PC-3 (cell line): ENCODE results near the gene TICRR. TPM values are rescaled to one million over a fixed set of nuclear protein-coding genes. Genes with fewer than 3 reads are reported as not detected.

Source experiments
- ATAC-seq: fragments of 200-7000 bp; cut with Tn5 transposase; 2 replicates; pipeline ENCODE4 v1.9.1; 2020; ENCODE audit warnings: mild to moderate bottlenecking, moderate library complexity
- BruUV-seq: library from RNA; stranded (reverse); fragments of 400-500 nt; replicated peaks from 2 replicates; lab custom pipeline; 2021; lab: Mats Ljungman, UMichigan
- CTCF ChIA-PET: fragments of 300-600 bp; sonication (Branson Sonifier 250); formaldehyde crosslinking; loops from one replicate; lab custom pipeline; 2022; ENCODE audit warnings: antibody characterized with exemption; lab: Charles Lee
- POLR2A ChIA-PET: fragments of 300-600 bp; sonication (Branson Sonifier 250); formaldehyde crosslinking; loops from one replicate; lab custom pipeline; 2022; ENCODE audit warnings: antibody characterized with exemption; ENCODE audit not compliant: unreplicated experiment; lab: Charles Lee
- DNase-seq: peaks from one replicate; pipeline ENCODE4 v3.0.0-alpha.2; 2015
- H2AFZ ChIP-seq: fragments of 300-600 bp; sonication (generic); 2 replicates; pipeline ENCODE4 v1.6.0; 2016; ENCODE audit warnings: antibody characterized with exemption, low read length
- H3F3A ChIP-seq: fragments of 300-600 bp; sonication (generic); one replicate; pipeline ENCODE4 v1.6.0; 2017; ENCODE audit warnings: antibody characterized with exemption, low read length, control low read depth, mild to moderate bottlenecking; ENCODE audit not compliant: unreplicated experiment
- H3K27ac ChIP-seq: fragments of 300-600 bp; sonication (generic); 2 replicates; pipeline ENCODE4 v1.5.1; 2016; ENCODE audit warnings: mild to moderate bottlenecking, low read length
- H3K27me3 ChIP-seq: fragments of 300-600 bp; sonication (generic); 2 replicates; pipeline ENCODE4 v1.6.1; 2016; ENCODE audit warnings: low read length, mixed read lengths
- H3K36me3 ChIP-seq: fragments of 300-600 bp; sonication (generic); 2 replicates; pipeline ENCODE4 v1.6.1; 2016; ENCODE audit warnings: low read depth, mixed run types, low read length, mixed read lengths
- H3K4me1 ChIP-seq: fragments of 300-600 bp; sonication (generic); 2 replicates; pipeline ENCODE4 v1.5.1; 2016; ENCODE audit warnings: low read length; ENCODE audit not compliant: insufficient read depth
- H3K4me2 ChIP-seq: fragments of 300-600 bp; sonication (generic); 2 replicates; pipeline ENCODE4 v1.6.0; 2016; ENCODE audit warnings: low read length
- H3K4me3 ChIP-seq: fragments of 300-600 bp; sonication (generic); 2 replicates; pipeline ENCODE4 v1.5.1; 2016; ENCODE audit warnings: mild to moderate bottlenecking, low read length, mixed read lengths
- H3K79me2 ChIP-seq: fragments of 300-600 bp; sonication (generic); 2 replicates; pipeline ENCODE4 v1.6.1; 2017; ENCODE audit warnings: low read length, mixed read lengths
- H3K9ac ChIP-seq: fragments of 300-600 bp; sonication (generic); 2 replicates; pipeline ENCODE4 v1.6.0; 2016; ENCODE audit warnings: mild to moderate bottlenecking, low read length
- H3K9me2 ChIP-seq: fragments of 300-600 bp; sonication (generic); replicated peaks from 2 replicates; pipeline ENCODE4 v1.6.1; 2016; ENCODE audit warnings: mixed run types, low read length, mixed read lengths
- H3K9me3 ChIP-seq: fragments of 300-600 bp; sonication (generic); 2 replicates; pipeline ENCODE4 v1.6.1; 2016; ENCODE audit warnings: low read length, mixed read lengths
- H4K20me1 ChIP-seq: fragments of 300-600 bp; sonication (generic); 2 replicates; pipeline ENCODE4 v1.6.1; 2016; ENCODE audit warnings: low read length, mixed read lengths
- EZH2 ChIP-seq: fragments of 300-600 bp; sonication (generic); IDR thresholded peaks from one replicate; pipeline ENCODE4 v1.6.1; 2017; ENCODE audit warnings: antibody characterized with exemption, mild to moderate bottlenecking, low read length; ENCODE audit not compliant: unreplicated experiment
- EZH2phosphoT487 ChIP-seq: fragments of 300-600 bp; sonication (generic); IDR thresholded peaks from 2 replicates; pipeline ENCODE4 v1.6.1; 2018; ENCODE audit warnings: mild to moderate bottlenecking, antibody characterized with exemption, low read length, borderline replicate concordance
- intact Hi-C: fragments of 100-400 bp; cut with micrococcal nuclease; formaldehyde crosslinking; loops from 2 replicates; pipeline ENCODE4 v1.9.0; 2023
- total RNA-seq: library from RNA; depleted of rRNA; stranded (reverse); fragments of >200 nt; gene quantifications from 2 replicates; pipeline ENCODE4 v1.2.3, GENCODE V29; 2014
- TF ChIP-seq, protein P1 (sequence below): fragments of 300-600 bp; sonication (generic); conservative IDR thresholded peaks from 2 replicates; pipeline ENCODE4 v1.5.1; 2017; ENCODE audit warnings: antibody characterized with exemption, low read depth, mild to moderate bottlenecking, low read length

Gene TICRR
- total RNA-seq, 1 experiment from 2014 or later: 14.3 TPM

DNA sequence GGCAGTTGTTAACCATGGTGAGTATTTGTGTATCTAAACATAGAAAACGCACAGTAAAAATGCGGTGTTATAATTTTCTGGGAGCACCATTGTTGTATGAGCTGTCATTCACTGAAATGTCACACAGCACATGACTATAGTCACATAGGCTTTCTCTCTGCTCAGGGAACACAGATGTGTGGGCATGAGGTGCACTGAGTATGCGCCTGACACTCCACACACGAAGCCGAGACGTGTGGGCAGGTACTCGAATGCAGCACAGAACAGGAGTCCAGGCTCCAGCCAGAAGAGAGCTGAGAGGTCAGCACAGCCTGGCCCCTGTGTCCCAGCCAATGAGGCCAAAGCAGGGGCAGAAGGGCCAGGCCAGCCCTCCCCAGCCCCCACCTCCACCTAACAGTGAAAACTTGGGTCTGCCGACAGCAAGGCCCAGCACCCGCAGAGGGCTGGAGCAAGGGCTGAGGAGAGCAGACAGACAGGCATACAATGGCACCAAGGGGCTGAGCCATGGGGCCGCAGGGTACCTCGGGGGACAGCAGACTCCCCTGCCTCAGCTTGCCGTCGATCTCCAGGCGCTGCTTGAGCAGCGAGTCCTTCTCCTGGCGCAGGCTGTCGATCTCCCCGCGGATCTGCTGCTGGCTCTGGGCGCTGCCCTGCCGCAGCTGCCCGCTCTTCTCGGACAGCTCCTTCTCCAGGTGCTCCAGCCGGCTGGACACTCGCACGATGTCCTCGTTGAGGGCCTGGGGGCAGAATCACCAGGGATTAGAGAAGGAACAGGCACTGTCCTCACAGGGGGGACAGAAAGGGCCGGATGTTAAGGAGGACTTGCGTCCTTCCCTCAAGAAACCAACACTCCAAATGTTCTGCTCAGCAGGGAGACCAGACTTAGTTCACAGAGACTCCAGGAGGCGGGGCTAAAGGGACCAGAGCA is 56.0 kb downstream of the TICRR start:
- no peak overlapping the region for H3K4me2 ChIP-seq
- H3F3A ChIP-seq: no peaks in the 10 kb centered on the region
- no peak; the same call in 1 of the 2 replicates for ATAC-seq
- no peaks in the 10 kb centered on the region for H4K20me1 ChIP-seq
- no peak overlapping the region for H3K9ac ChIP-seq
- no TSS peak for BruUV-seq
- H3K27ac ChIP-seq: no peak overlapping the region
- no peaks in the 10 kb centered on the region for H3K27me3 ChIP-seq
- intact Hi-C loops: no loop called here
- H3K79me2 ChIP-seq: no peaks in the 10 kb centered on the region
- no peaks in the 10 kb centered on the region for H3K9me2 ChIP-seq
- TF ChIP-seq, protein P1, sequence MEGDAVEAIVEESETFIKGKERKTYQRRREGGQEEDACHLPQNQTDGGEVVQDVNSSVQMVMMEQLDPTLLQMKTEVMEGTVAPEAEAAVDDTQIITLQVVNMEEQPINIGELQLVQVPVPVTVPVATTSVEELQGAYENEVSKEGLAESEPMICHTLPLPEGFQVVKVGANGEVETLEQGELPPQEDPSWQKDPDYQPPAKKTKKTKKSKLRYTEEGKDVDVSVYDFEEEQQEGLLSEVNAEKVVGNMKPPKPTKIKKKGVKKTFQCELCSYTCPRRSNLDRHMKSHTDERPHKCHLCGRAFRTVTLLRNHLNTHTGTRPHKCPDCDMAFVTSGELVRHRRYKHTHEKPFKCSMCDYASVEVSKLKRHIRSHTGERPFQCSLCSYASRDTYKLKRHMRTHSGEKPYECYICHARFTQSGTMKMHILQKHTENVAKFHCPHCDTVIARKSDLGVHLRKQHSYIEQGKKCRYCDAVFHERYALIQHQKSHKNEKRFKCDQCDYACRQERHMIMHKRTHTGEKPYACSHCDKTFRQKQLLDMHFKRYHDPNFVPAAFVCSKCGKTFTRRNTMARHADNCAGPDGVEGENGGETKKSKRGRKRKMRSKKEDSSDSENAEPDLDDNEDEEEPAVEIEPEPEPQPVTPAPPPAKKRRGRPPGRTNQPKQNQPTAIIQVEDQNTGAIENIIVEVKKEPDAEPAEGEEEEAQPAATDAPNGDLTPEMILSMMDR: no peak
- TF ChIP-seq EZH2phosphoT487: no peak
- TF ChIP-seq EZH2: no peak
- no peak overlapping the region for H3K4me3 ChIP-seq
- DNase-seq: no peak
- peaks cover 54% of the 10 kb centered on the region for H3K36me3 ChIP-seq
- no peaks in the 10 kb centered on the region for H3K4me1 ChIP-seq
- ChIA-PET CTCF (no interaction called here), POLR2A (no interaction called here)
- H3K9me3 ChIP-seq: no peaks in the 10 kb centered on the region
- H2AFZ ChIP-seq: no peak overlapping the region

DNA sequence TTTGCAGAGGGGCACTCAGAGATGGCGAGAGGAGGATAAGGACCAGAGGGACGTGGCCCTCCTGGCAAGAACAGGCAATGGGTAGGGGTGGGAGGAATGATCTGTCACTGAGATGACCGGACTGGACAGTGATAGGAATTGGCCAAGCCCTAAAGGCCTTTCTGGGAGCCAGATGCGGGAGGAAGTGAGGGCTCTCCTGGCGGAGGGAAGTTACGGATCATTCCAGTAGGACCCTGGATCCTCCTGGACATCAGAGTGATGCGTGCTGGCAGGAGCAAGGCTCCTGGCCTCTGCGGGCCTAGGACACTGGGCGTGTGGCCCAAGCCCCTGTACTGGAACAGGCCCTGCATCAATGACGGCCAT is 56.6 kb downstream of the TICRR start:
- no peak for DNase-seq
- no peak for TF ChIP-seq EZH2phosphoT487
- TF ChIP-seq, protein P1: no peak
- no peak for TF ChIP-seq EZH2
- no peaks in the 10 kb centered on the region for H3K9me3 ChIP-seq
- no peak overlapping the region for H3K9ac ChIP-seq
- H3K9me2 ChIP-seq: no peaks in the 10 kb centered on the region
- no peak overlapping the region for H2AFZ ChIP-seq
- CTCF ChIA-PET: no interaction called here
- H3K27ac ChIP-seq: no peak overlapping the region
- H4K20me1 ChIP-seq: no peaks in the 10 kb centered on the region
- no peaks in the 10 kb centered on the region for H3K79me2 ChIP-seq
- no peaks in the 10 kb centered on the region for H3K4me1 ChIP-seq
- H3K4me3 ChIP-seq: no peak overlapping the region
- POLR2A ChIA-PET: no interaction called here
- ATAC-seq: peak; percentile 18; the same call in 1 of the 2 replicates
- H3K4me2 ChIP-seq: no peak overlapping the region
- H3F3A ChIP-seq: no peaks in the 10 kb centered on the region
- peaks cover 47% of the 10 kb centered on the region for H3K36me3 ChIP-seq
- no peaks in the 10 kb centered on the region for H3K27me3 ChIP-seq
- intact Hi-C loops: no loop called here
- no TSS peak for BruUV-seq
